Activated CD4-positive, alpha-beta memory T cell treated with anti-CD3 and anti-CD28 coated beads, Interleukin-2, amount 10 ng/mL, durations not matched to agents 7 days and 5 days (primary cell): Measurements from ENCODE around the gene SPOPL. TPM values are rescaled to one million over a fixed set of nuclear protein-coding genes. Genes with fewer than 3 reads are reported as not detected.

Source experiments
- CTCF ChIA-PET: fragments of 350-600 bp; sonication (Branson Sonifier 250); formaldehyde crosslinking; loops from one replicate; lab custom pipeline; 2021; ENCODE audit warnings: antibody characterized with exemption, inconsistent platforms; lab: Charles Lee
- POLR2A ChIA-PET: fragments of 350-600 bp; sonication (Branson Sonifier 250); formaldehyde crosslinking; loops from one replicate; lab custom pipeline; 2021; ENCODE audit warnings: antibody characterized with exemption; lab: Charles Lee
- DNase-seq: peaks from one replicate; pipeline ENCODE4 v3.0.0-alpha.2; 2020
- H3K27ac Mint-ChIP-seq: one replicate; pipeline ENCODE4 v1.8.0; 2021; ENCODE audit warnings: mild to moderate bottlenecking, mixed read lengths
- H3K27me3 Mint-ChIP-seq: one replicate; pipeline ENCODE4 v1.8.0; 2021; ENCODE audit warnings: mixed read lengths
- H3K36me3 Mint-ChIP-seq: one replicate; pipeline ENCODE4 v1.8.0; 2021; ENCODE audit warnings: low read depth, mixed read lengths
- H3K4me1 Mint-ChIP-seq: one replicate; pipeline ENCODE4 v1.8.0; 2021; ENCODE audit warnings: mixed read lengths
- H3K4me3 Mint-ChIP-seq: one replicate; pipeline ENCODE4 v1.8.0; 2021; ENCODE audit warnings: mild to moderate bottlenecking, mixed read lengths
- H3K9me3 Mint-ChIP-seq: one replicate; pipeline ENCODE4 v1.8.0; 2021; ENCODE audit warnings: mixed read lengths
- total RNA-seq, 2 experiments: library from RNA; stranded (reverse); gene quantifications; one replicate each; pipeline ENCODE4 v1.2.3, GENCODE V29; 2021

Gene SPOPL
- total RNA-seq, 2 experiments from 2014 or later = 16.0 to 16.1 TPM

DNA sequence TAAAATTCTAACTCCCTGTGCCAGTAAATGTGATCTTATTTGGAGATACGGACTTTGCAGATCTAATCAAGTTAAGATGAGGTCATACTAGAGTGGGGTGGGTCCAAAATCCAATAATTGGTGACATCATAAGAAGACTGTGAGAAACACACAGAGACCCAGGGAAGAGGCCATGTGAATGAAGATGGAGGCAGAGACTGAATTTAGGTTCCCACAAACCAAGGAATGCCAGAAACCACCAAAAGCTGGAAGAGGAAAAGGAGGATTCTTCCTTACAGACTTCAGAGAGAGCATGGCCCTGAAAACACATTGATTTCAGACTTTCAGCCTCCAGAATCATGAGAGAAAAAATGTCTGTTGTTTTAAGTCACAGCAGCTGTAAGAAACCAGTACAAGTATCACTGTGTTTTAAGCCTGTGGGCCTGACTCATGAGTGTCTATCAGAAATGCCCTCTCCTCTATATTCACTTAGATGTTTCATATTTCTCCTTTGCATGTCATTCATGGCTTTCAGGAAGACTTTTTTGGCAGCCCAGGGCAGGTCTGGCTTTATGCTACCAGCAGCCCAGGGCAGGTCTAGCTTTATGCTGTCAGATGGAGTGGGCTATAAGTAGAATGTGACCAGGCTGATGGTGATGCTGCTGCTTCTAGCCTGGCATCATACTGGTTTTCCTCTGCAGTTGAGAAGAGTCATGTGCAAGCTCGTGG, 100.0 kb downstream of the SPOPL start:
- ChIA-PET CTCF (no interaction called here), POLR2A (no interaction called here)
- Mint-ChIP-seq H3K27me3 (no peaks in the 10 kb centered on the region), H3K4me3 (no peak overlapping the region), H3K27ac (no peak overlapping the region), H3K9me3 (no peaks in the 10 kb centered on the region), H3K4me1 (no peaks in the 10 kb centered on the region), H3K36me3 (no peaks in the 10 kb centered on the region)
- DNase-seq = no peak

- no peaks in the 10 kb centered on the region for H3K27me3 Mint-ChIP-seq
- no peak overlapping the region for H3K4me3 Mint-ChIP-seq
- no peaks in the 10 kb centered on the region for H3K36me3 Mint-ChIP-seq
- no peak for DNase-seq
- ChIA-PET CTCF (no interaction called here), POLR2A (no interaction called here)
- H3K9me3 Mint-ChIP-seq = no peaks in the 10 kb centered on the region
- H3K4me1 Mint-ChIP-seq = no peaks in the 10 kb centered on the region
- no peak overlapping the region for H3K27ac Mint-ChIP-seq
These were observed 100.5 kb downstream of the SPOPL start for GRCh38 chr2:138602166-138602460.

DNA sequence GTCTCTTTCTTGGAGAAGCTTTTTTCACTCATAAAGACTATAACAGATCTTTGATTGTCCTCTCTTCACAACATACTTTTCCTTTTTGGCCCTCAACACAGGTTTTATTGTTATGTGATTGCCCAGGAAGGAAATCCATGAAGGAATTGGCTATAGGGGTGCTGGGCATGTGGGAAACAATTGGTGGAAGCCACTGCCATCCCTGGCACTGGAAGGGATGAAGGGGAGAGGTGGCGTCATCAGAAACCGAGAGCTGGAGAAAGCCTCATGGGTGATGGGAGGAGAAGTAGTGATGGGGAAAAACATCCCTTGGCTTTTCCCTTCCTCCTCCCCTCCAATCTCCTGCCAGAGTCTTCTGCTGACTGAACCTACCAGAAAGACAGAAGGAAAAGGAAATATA, 106.2 kb downstream of the SPOPL start:
- POLR2A ChIA-PET = no interaction called here
- no peak overlapping the region for H3K27ac Mint-ChIP-seq
- CTCF ChIA-PET = no interaction called here
- DNase-seq = no peak
- no peaks in the 10 kb centered on the region for H3K9me3 Mint-ChIP-seq
- no peaks in the 10 kb centered on the region for H3K36me3 Mint-ChIP-seq
- H3K27me3 Mint-ChIP-seq = no peaks in the 10 kb centered on the region
- no peak overlapping the region for H3K4me3 Mint-ChIP-seq
- H3K4me1 Mint-ChIP-seq = no peaks in the 10 kb centered on the region

- Mint-ChIP-seq H3K4me1 (no peaks in the 10 kb centered on the region), H3K4me3 (no peak overlapping the region), H3K36me3 (no peaks in the 10 kb centered on the region), H3K9me3 (no peaks in the 10 kb centered on the region), H3K27ac (no peak overlapping the region), H3K27me3 (no peaks in the 10 kb centered on the region)
- ChIA-PET CTCF (no interaction called here), POLR2A (no interaction called here)
- DNase-seq = no peak
These were observed 107.9 kb downstream of the SPOPL start for GRCh38 chr2:138609446-138609845.

- ChIA-PET CTCF (no interaction called here), POLR2A (no interaction called here)
- Mint-ChIP-seq H3K36me3 (no peaks in the 10 kb centered on the region), H3K9me3 (no peaks in the 10 kb centered on the region), H3K4me1 (no peaks in the 10 kb centered on the region), H3K27ac (no peak overlapping the region), H3K4me3 (no peak overlapping the region), H3K27me3 (peaks cover 2% of the 10 kb centered on the region)
- DNase-seq = no peak
These were observed 108.8 kb downstream of the SPOPL start for GRCh38 chr2:138610201-138610953.

- POLR2A ChIA-PET = no interaction called here
- peaks cover 6% of the 10 kb centered on the region for H3K27me3 Mint-ChIP-seq
- H3K4me3 Mint-ChIP-seq = no peak overlapping the region
- DNase-seq = no peak
- no peak overlapping the region for H3K27ac Mint-ChIP-seq
- H3K36me3 Mint-ChIP-seq = no peaks in the 10 kb centered on the region
- H3K9me3 Mint-ChIP-seq = no peaks in the 10 kb centered on the region
- no peaks in the 10 kb centered on the region for H3K4me1 Mint-ChIP-seq
- CTCF ChIA-PET = no interaction called here
These were observed 113.7 kb downstream of the SPOPL start for GRCh38 chr2:138615257-138615656.

GRCh38 chr2:138617026-138617425, 115.5 kb downstream of the SPOPL start:
- Mint-ChIP-seq H3K4me3 (no peak overlapping the region), H3K27ac (no peak overlapping the region), H3K9me3 (no peaks in the 10 kb centered on the region)

DNA sequence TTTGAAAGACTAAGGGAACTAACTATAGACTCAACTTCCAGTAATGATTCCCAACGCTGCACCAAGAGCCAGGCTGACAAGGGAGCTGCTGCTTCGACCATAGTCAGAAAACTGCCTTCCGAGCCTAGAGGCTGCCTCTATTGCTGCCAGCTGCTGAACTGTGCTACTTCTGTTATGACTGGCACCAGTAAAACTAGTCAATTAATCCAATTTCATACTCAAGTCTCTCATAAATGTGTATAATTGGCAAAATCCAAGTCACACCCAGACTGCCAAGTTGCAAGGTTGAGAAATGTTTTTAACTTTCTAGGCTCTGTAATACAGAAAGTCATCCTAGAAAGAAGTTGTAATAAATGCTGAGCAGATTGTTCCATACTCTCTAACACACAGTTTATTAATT, 117.4 kb downstream of the SPOPL start:
- Mint-ChIP-seq H3K36me3 (no peaks in the 10 kb centered on the region), H3K27ac (no peak overlapping the region), H3K4me3 (no peak overlapping the region), H3K27me3 (peaks cover 6% of the 10 kb centered on the region), H3K9me3 (no peaks in the 10 kb centered on the region), H3K4me1 (no peaks in the 10 kb centered on the region)
- ChIA-PET POLR2A (no interaction called here), CTCF (no interaction called here)
- DNase-seq = no peak

More at GRCh38 chr2:138617026-138617425, 115.5 kb downstream of the SPOPL start:
- peaks cover 6% of the 10 kb centered on the region for H3K27me3 Mint-ChIP-seq
- no peaks in the 10 kb centered on the region for H3K4me1 Mint-ChIP-seq
- no peak for DNase-seq
- no peaks in the 10 kb centered on the region for H3K36me3 Mint-ChIP-seq
- ChIA-PET POLR2A (no interaction called here), CTCF (no interaction called here)

GRCh38 chr2:138620431-138620830, 118.9 kb downstream of the SPOPL start:
- CTCF ChIA-PET = no interaction called here
- no peak overlapping the region for H3K4me3 Mint-ChIP-seq
- no peak overlapping the region for H3K27ac Mint-ChIP-seq
- H3K36me3 Mint-ChIP-seq = no peaks in the 10 kb centered on the region
- no peaks in the 10 kb centered on the region for H3K4me1 Mint-ChIP-seq
- H3K27me3 Mint-ChIP-seq = peaks cover 5% of the 10 kb centered on the region
- POLR2A ChIA-PET = no interaction called here
- no peak for DNase-seq
- H3K9me3 Mint-ChIP-seq = no peaks in the 10 kb centered on the region

DNA sequence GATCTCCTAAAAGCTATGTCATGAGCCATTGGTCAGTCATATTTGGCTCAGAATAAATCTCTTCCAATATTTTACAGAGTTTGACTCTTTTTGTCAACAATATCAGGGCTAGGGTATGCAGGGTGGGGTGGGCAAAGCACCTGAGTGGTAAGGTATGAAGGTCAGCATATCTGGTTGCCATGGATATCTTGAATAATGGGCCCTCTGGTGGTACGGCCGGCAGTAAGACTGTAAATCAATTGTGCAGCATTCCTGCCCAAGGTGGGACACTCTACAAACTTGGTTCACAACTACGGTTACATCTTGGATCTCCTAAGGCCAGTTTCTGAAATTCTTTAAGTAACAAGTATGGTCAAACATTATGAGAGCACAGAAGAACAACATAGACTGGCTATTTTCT, 119.6 kb downstream of the SPOPL start:
- Mint-ChIP-seq H3K27me3 (peaks cover 5% of the 10 kb centered on the region), H3K36me3 (no peaks in the 10 kb centered on the region), H3K27ac (no peak overlapping the region), H3K9me3 (no peaks in the 10 kb centered on the region), H3K4me3 (no peak overlapping the region), H3K4me1 (no peaks in the 10 kb centered on the region)
- CTCF ChIA-PET = no interaction called here
- DNase-seq = no peak
- POLR2A ChIA-PET = no interaction called here

DNA sequence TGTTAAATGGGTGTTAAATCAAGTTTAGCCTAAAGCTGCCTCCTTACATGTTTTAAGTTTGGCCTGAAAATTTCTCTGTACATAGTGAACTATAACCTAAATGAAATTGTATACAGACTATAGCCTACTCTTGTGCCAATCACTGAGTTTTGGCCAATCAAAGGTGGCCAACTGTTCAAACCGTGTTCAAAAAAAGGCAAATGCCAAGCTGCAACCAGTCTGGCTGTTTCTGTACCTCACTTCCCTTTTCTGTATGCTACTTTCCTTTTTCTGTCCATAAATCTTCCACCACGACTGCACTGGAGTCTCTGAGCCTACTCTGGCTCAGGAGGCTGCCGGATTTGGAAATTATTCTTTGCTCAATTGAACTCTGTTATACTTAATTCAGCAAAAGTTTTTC, 121.0 kb downstream of the SPOPL start:
- H3K4me3 Mint-ChIP-seq = no peak overlapping the region
- H3K4me1 Mint-ChIP-seq = no peaks in the 10 kb centered on the region
- peaks cover 5% of the 10 kb centered on the region for H3K27me3 Mint-ChIP-seq
- H3K9me3 Mint-ChIP-seq = no peaks in the 10 kb centered on the region
- no peak overlapping the region for H3K27ac Mint-ChIP-seq
- H3K36me3 Mint-ChIP-seq = no peaks in the 10 kb centered on the region
- ChIA-PET CTCF (no interaction called here), POLR2A (no interaction called here)
- DNase-seq = no peak
